Stimulated activated CD4-positive, alpha-beta T cell treated with anti-CD3 and anti-CD28 coated beads, Interleukin-12 subunit alpha, Interleukin-12 subunit beta, amount 100 ng/mL, for 48 hours (primary cell): ENCODE data around the gene ACTL6B.
"Not testable (repeated sequence)": the region's sequence is repeated elsewhere in the genome, so short reads cannot be mapped to it uniquely, and the experiment has no call there.

ENCODE experiments used
- DNase-seq, 3 donors: peaks; one replicate each; pipeline ENCODE4 v3.0.0-alpha.2; 2020; ENCODE audit warnings: low read depth in 2 of 3, low spot score in 1 of 3

ACTL6B gene

GRCh38 chr7:100655908-100656674 lies at the start of gene ACTL6B:
Gene ACTL6B, minus strand, starts transcription at chr7:100656448. Its CDS starts 94 bp downstream, at chr7:100656354.
- DNase-seq, result peak in 1 of 3 donors; percentile 53

- peak; percentile 67 to 79 (median 77) for DNase-seq
Observed at GRCh38 chr7:100705320-100705752, 49.1 kb upstream of the ACTL6B start.

- not testable (repeated sequence) for DNase-seq
Observed at GRCh38 chr7:100701089-100701488, 44.8 kb upstream of the ACTL6B start.

GRCh38 chr7:100699018-100699417 lies 42.8 kb upstream of the ACTL6B start:
- DNase-seq, result no peak

- DNase-seq, result no peak
Observed at GRCh38 chr7:100696123-100696521, 39.9 kb upstream of the ACTL6B start.

GRCh38 chr7:100694098-100694745 lies 38.0 kb upstream of the ACTL6B start, which contains the start of gene GIGYF1:
Gene GIGYF1, minus strand, starts transcription at chr7:100694250. Its CDS starts 6,012 bp downstream, at chr7:100688238.
- peak in 1 of 3 donors; percentile 60 for DNase-seq

- no peak for DNase-seq
Observed at GRCh38 chr7:100693312-100694097, 37.3 kb upstream of the ACTL6B start.

- DNase-seq, result no peak
Observed at GRCh38 chr7:100692578-100692961, 36.3 kb upstream of the ACTL6B start.

- DNase-seq, result peak; percentile 72 to 88 (median 75)
Observed at GRCh38 chr7:100691676-100692577, 35.7 kb upstream of the ACTL6B start.

- no peak for DNase-seq
Observed at GRCh38 chr7:100689230-100690135, 33.2 kb upstream of the ACTL6B start.

- no peak for DNase-seq
Observed at GRCh38 chr7:100688326-100688860, 32.1 kb upstream of the ACTL6B start.

GRCh38 chr7:100687751-100688300 lies 31.6 kb upstream of the ACTL6B start:
- no peak for DNase-seq

GRCh38 chr7:100687261-100687660 lies 31.0 kb upstream of the ACTL6B start:
- DNase-seq, result no peak

GRCh38 chr7:100686822-100687211 lies 30.6 kb upstream of the ACTL6B start:
- no peak for DNase-seq

GRCh38 chr7:100686201-100686821 lies 30.1 kb upstream of the ACTL6B start:
- no peak for DNase-seq

GRCh38 chr7:100685631-100686145 lies 29.4 kb upstream of the ACTL6B start:
- DNase-seq, result no peak

- no peak for DNase-seq
Observed at GRCh38 chr7:100685049-100685605, 28.9 kb upstream of the ACTL6B start.

- DNase-seq, result no peak
Observed at GRCh38 chr7:100684534-100685042, 28.3 kb upstream of the ACTL6B start.
